ENCODE data around the gene SETD3.
"Not testable (repeated sequence)": the region's sequence is repeated elsewhere in the genome, so short reads cannot be mapped to it uniquely, and the experiment has no call there.

SETD3 gene

GRCh38 chr14:99354166-99354875 is 126.3 kb downstream of the SETD3 start:
- no peak for FAIRE-seq

GRCh38 chr14:99352688-99353280 is 127.9 kb downstream of the SETD3 start:
- no peak for FAIRE-seq

- no peak for FAIRE-seq
Measured at GRCh38 chr14:99351166-99352007, 129.3 kb downstream of the SETD3 start.

GRCh38 chr14:99350751-99351150 is 129.9 kb downstream of the SETD3 start:
- FAIRE-seq = no peak

- FAIRE-seq = no peak
Measured at GRCh38 chr14:99349721-99350495, 130.8 kb downstream of the SETD3 start.

- no peak for FAIRE-seq
Measured at GRCh38 chr14:99348816-99349614, 131.6 kb downstream of the SETD3 start.

GRCh38 chr14:99348231-99348630 is 132.4 kb downstream of the SETD3 start:
- not testable (repeated sequence) for FAIRE-seq

Data from endometrium (tissue), 2 donors.